HG02759 (cell line): ENCODE measurements around the gene PSPN.

Experiments used
- ATAC-seq: cut with Tn5 transposase; IDR thresholded peaks from one replicate; pipeline ENCODE4 v1.9.1; 2021; ENCODE audit warnings: mild to moderate bottlenecking, moderate library complexity; ENCODE audit not compliant: unreplicated experiment

Gene PSPN, protein sequence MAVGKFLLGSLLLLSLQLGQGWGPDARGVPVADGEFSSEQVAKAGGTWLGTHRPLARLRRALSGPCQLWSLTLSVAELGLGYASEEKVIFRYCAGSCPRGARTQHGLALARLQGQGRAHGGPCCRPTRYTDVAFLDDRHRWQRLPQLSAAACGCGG

DNA sequence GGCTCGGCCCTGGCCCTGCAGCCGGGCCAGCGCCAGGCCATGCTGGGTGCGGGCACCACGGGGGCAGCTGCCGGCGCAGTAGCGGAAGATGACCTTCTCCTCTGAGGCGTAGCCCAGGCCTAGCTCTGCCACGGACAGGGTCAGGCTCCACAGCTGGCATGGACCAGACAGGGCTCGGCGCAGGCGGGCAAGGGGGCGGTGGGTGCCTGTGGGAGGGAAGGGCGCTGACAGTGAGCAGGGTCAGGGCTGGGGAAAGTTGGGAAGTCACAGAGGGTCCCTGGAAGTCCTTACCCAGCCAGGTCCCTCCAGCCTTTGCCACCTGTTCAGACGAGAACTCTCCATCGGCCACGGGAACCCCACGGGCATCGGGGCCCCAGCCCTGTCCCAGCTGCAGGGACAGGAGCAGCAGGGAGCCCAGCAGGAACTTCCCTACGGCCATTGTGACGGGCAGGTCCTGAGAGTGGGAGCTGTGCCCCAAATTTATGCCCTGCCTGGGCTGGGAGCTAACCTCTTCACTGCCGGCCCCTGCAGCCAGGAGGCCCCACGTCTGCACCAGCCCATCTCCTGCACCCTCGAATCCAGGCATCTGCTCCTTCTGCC lies at the start of gene PSPN:
TSS of gene PSPN (minus strand) at position 523 of the 600 bp plus-strand sequence. CDS start at position 439, 84 bp downstream.
- no peak for ATAC-seq

DNA sequence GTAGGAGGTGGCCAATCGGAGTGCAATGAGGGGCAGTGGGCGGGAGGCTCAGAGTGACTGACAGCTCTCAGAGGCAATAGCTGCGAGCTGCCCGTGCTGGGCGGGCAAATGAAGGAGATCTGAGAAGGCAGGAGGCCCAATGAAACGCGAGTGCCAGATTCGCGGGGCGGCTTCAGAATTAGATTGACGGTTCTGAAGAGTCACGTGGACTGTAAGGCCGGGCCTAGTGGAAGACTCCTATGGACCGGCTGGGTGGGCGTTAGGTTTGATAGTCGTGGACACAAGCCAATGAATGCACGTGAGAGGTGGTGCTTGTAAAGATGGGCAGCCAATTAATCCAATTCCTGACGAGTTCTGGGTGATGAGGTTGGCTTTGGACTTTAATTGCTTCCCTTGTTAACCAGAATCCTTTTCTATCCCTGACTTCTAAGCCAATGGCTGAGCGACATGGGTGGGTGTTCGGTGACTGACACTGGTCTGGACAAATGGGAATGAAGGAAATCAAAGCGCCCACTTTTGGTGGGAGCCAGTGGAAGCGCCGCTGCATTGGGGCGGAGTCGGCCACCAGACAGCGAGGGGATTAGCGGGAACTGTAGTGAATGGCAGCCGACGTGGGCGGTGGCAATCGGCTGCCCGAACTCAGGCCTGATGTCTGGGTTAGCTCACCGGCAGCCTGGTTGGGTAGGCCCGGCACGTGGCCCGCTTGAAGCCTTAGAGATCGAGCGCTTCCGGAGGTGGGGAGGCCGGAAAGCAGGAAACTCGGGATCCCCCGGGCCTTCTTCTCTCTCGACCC lies 49.4 kb upstream of the PSPN start:
- peak; percentile 85 for ATAC-seq

DNA sequence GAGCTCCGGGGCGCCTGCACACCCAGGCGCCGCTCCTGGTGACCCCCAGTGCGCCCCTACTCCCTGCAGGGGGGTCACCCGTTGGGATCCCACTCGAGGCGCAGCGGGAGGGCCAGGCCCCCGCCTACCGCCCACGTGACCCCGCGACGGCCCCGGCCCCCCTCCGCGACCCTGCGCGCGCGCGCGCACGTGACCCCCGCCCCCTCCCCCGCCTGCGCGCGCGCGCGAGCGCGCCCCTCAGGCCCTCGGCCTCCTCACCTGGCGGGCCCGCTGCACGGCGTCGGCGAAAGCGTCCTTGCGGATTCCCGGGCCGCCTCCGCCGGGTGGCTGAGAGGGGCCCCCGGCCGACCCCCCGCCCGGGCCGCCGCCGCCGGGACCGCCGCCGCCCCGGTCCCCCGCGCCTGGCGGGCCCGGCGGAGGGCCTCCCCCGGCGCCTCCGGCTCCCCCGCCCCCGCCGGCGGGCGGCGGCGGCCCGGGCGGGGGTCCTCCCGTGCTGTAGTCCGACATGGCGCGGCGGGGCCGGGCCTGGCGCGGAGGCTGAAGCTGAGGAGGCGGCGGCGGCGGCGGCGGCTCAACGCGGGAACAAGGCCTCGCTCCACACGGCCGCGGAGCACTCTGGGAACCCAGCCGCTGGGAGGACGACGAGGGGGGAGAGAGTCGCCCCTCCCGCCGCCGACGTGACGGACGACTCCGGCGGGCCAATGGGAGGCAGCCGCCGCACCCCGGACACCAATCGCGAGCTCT lies 48.6 kb upstream of the PSPN start, which contains the start of gene KHSRP:
TSS of gene KHSRP (minus strand) at position 617 of the 744 bp plus-strand sequence. CDS start at position 507, 110 bp downstream.
- ATAC-seq = peak; percentile 1

DNA sequence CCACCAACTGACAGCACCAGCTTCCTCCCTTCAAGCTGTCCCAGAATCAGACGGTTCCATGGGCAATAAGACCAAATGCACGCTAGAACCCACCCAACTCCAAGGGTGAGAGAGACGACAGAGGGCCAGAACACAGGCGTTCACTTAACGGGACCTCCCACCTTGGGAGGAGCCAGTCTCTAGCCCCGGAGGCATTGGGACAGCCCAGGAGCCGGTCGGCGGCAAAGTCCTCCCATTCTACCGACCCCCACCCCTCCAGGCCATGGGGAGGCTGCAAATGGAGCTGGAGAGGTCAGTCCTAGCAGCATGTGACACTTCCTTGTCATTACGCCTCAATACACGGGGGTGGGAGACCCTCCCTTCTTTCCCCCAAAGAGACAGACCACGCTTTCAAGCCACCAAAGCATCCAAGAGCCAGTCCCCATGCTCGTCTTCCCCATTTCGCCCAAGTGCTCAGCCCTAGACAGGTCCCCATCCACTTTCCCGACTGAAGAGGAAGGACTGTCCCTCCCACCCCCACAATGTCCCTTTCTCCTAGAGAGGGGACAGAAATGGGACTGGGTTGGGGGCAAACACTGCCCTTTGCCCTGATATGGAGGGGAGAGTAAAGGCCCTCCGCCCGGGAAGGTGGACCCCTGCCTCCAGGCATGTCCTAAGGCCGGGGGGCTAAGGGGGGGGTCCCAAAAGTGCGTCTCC lies 47.9 kb upstream of the PSPN start:
- no peak for ATAC-seq

DNA sequence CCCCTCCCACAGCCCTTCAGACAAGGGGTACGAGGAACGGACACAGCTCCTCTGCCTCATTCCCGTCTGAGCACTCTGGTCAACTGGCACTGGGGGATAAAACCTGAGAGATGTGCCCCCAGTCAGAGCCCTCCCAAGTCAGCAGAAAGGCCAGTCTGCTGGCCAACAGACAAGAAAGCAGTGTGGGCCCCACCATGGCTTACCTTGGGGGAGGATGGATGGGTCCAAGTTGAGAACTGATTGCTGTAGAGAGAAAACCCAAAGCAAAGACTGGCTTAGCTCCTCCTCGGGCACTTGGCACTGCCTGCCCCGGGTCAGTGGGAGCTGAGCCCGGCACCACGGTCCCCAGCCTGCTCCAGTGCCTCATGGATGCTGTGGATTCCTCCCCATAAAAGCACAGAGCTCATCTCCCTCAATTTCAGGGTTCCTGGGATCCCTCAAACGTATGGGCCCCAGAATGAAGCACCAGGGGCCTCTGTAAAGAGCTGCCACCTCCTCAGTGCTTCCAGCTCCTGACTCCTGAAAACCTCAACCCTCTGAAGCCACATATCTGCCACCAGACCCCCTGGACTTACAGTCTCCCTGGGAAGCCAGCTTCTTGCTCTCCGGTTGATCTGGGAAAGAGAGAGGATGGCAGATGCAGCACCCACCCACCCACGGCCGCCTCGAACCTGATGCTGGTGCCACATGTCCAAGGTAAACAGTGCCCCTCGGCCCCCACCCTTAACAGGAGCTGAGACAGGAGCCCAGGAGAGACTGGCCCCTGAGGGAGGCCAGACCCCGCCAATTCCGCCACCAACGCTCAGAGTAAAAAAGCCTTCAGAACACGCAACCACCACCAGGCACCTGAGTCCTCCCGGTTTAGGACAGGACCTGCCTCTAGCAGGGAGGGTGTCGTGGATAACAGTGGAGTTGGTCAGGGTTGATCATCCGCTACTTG lies 45.6 kb upstream of the PSPN start:
- ATAC-seq = no peak

DNA sequence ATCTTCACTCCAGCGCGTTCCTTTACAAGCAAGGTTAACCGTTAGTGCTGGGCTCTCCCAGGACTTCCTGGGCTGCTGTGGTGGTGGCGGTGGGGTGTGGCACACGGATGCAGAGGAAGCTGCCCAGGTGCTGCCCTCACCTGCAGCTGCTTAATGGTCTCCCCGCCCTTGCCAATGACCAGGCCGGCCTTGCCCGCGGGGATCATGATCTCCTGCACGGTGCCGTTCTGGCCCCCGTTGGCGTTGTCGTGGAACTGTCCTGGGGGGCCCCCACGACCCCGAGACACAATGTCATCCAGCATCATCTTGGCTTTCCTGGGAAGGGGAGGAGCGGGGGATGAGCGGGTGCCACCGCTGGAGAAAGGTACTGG lies 42.8 kb upstream of the PSPN start:
- ATAC-seq = no peak

DNA sequence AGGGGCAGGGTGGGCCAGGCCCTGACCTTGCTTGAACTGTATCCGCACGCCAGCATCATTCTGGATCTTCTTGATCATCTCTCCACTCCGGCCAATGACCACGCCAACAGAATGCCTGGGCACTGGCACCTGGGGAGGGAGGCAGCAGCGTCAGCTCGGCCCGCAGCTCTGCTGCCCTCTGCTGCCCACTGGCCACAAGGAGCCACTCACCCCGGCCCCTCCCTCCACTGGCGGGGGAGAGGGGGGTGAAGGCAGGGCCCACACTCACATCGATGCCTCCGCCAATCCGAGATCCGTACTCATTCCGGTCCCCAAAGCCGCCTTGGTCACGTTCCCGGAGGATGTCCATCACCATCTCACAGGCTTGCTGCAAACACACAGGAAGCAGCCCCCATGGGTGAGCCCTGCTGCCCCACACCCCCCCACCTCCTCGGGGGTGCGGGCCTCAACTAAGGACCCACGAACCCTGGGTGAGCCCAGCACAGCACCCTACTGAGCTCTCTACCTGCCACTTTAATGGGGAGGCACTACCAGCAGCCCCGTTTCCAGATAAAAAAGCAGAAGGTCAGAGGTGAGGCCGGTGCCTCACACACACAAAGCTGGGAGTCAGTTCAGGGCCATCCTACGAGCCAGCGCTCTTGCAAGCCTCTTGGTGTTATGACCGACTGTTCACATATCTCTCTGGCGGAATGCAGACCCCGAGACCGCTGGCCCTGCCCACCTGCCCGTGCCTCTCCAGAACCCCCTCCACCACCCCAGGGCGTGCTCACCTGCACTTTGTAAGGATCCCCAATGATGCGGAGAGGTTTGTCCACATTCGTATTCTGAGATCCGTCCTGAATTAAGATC lies 42.2 kb upstream of the PSPN start:
- no peak for ATAC-seq

DNA sequence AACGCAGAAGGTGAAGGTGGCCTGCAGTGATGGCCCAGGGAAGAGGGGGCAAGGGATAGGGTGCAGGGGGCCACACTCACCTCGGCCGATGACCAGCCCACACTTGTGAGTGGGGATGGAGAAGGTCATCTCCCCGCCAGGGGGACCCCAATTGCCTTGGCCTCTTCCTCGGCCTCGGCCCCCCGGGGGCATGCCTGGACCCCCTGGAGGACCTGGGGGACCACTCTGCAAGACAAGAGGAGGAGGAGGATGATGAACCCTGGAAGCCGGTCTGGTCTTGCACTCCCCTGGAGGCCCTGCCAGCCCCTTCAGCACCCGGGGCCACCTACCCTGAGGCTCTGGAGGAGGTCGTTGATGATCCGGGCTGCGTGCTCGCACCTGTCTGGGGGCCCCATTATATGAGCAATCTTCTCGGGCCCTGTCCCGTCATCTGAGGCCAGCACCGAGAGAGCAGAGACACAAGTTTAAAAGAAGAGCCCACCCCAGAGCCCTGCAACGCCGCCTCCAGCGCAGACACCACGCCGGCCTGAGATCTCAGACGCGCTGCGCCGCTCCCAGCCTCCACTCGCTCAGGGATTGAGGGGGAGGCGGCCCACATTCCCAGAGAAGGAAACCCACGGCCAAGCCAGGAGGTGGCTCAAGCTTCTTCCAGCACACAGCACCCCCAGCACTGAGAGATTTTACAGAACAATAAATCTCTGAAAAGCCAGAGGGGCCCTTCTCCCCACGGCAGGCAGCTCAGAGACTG lies 41.1 kb upstream of the PSPN start:
- no peak for ATAC-seq

DNA sequence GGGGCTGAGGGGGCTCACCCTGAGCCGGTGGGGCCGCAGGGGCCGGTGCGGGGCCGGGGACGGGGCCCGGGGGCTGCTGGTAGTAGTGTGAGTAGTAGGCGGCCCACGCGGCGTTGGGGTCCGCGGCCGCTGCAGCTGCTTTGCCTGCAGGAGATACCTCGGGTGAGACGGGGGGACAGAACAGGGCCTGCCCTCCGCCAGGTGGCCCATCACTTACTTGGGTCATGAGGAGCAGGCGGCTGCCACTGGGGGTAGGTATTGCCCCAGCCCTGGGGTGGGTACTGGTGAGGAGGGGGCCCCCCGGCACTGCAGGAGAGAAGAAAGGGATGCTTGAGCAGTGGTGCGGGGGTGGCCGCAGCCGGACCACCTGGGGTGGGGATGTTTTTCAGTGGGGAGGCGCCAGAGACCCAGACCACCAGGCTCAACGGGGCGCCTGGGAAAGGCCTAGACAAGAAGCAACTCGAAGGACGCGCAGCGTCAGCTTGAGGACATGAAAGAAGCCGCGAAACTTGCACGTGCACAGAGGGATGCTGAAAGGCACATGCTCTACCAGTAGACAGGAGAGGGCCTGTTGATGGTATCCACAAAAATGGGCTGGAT lies 40.0 kb upstream of the PSPN start:
- no peak for ATAC-seq

DNA sequence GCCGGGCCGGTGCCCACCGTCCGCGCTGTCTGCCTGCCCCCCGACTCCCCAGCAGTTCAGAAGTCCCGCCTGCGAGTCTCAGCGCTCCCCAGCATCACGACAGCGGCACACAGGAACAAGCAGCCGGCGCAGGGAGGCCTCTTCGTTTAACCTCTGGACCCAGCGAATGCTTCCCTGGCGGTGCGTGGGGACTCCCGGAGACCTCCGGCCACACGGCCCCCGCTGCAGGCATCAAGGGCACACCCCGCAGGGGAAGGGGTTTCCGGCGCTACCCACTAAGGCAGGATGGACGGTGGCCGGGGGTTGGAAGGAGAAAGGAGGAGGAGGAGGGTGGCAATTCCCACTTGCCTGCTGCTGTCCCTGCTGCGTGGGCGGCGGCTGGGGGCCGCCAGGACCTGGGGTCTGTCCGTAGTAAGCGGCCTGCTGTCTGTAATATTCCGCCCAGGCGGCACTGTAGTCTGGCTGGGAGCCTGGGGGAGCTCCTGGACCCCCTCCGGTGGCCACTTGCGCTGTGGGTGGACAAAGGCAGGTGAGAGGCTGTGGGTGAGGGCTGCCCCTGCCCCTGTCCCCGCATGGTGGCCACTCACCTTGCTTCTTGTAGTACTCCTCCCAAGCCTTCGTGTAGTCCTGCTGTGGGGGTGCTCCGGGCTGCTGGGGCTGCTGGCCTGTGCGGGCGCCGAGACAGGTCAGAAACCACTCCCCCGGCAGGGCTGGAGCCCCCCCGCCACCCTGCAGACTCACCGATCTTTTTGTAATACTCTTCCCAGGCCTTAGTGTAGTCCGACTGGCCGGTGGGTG lies 39.3 kb upstream of the PSPN start:
- ATAC-seq = no peak

DNA sequence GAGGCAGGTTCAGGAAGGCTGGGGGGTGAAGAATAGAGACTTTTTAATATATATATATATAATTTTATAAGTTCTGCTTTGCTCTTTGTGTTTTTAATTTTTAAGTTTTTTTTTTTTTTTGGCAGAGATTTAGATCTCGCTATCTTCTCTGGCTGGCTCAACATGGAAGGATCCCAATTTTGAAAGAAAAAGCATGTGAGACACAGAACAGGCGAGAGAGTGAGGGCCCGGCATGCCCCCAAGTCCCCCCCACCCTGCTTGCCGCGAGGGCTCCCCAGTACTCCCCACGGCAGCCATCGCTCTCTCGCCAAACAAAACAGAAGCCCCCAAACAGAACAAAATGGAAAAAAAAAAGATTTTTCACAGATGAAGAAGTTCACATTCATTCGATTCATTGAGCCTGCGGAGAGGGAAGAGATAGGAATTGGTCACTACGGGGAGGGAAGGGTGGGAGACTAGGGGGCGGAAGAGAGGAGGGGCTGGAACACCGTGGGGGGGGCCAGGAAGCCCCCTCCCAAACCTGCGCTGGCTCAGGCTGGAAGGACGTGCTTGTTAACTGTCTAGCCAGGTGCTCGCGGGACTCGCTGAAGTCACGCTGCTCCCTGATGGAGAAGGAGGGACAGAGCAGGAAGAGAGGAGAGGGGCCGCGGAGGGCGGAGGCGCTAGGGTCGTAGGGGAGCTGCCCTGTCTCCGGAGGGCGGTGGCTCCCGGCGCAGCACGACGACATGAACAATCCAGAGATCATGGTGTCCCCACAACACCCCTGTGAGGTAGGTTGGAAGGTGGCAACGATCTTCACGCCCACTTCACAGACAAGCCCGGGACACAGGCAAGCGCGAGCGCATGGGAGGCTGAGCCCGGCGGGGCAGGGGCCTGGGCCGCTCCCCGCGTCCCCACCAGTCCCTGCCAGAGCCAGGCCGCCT lies 38.2 kb upstream of the PSPN start:
- ATAC-seq = no peak

DNA sequence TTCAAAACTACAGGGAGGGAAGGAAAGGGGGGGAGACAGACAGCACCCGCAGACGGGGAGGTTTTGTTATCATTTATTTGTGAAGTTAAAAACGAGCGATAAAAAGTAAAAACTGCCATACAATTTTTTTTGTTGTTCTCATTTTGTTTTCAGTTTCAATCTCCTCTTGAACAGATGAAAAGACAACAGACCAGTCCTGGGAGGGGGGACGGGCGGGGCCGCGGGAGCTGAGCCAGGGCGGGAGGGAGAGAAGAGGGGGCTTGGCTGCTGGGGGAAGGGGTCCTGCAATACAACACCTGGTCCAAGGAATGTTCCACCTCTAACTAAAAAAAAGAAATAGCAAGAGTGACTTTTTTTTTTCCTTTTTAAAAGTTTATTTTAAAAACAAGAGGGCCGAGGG lies 37.6 kb upstream of the PSPN start:
- ATAC-seq = no peak

DNA sequence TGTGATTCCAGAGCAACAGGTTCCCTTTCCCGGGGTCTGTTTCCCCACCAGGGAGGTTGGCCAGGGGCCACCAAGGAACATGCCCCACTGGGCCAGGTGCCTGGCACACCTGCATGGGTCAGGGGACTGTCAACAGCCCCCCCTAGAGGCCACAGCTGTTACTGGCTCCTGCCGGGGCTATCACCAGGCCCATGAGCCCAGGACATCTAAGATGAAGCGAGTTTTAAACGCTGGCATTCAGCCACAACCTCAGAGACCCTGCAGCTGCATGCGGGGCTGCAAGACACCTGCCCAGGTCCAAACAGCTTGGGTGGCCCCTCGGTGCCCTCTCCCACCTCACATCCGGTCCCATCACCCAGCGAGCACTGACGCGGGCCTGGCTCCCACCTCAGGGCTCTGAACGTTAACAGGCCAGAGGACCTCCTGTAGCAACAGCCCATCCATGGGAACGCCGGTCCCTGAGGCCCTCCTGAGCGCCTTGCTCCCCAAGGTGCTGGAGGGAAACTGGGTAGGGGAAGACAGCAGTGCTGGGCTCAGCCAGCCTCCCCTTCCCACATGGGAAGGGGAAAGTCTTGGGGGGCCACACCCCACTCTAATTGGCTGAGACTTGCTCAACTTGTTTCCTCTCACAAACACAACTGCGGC lies 36.8 kb upstream of the PSPN start:
- no peak for ATAC-seq

DNA sequence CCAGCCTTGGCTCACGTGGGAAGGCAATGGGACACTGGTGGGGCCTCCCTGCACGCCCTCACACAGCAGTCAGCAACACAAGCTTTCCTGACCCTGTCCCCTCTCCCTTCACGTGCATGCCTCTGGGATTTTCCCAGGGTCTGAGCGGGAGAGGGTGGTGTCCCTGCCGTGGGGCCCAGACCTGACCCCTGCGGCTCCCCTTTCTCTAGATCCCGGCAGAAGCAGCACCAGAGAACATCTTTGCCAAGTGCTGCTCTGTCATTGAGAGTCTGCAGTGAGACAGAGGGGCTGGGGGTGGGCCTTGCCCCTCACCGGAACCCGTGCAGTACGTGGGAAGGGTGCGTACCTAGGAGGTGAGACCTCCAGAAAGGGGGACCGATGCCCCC lies 36.3 kb upstream of the PSPN start:
- no peak for ATAC-seq

DNA sequence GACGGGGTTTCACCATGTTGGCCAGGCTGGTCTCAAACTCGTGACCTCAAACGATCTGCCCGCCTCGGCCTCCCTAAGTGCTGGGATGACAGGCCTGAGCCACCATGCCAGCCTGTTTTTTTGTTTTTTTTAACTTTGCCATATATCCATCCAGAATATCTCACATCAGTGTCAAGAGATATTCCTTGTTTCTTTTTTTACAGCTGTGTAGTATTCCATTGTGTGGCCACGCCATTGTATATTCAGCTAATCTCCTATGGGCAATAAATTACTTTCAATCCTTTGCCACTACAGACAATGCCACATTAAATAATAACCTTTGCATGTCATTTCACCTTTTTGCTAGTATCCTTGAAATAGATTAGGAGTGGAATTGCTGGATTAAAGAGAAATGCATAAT lies 33.6 kb upstream of the PSPN start:
- no peak for ATAC-seq
